HG03103 (cell line): ENCODE results near the gene BCL11A.

ENCODE experiments used
- ATAC-seq: cut with Tn5 transposase; IDR thresholded peaks from one replicate; pipeline ENCODE4 v1.9.1; 2021; ENCODE audit warnings: low read depth; ENCODE audit not compliant: unreplicated experiment

The BCL11A gene

GRCh38 chr2:60548311-60548710 is 5.1 kb downstream of the BCL11A start:
- ATAC-seq: no peak

- no peak for ATAC-seq
Observed at GRCh38 chr2:60547841-60548240, 5.6 kb downstream of the BCL11A start.

- no peak for ATAC-seq
Observed at GRCh38 chr2:60546756-60547420, 6.6 kb downstream of the BCL11A start.

- peak; percentile 34 for ATAC-seq
Observed at GRCh38 chr2:60544954-60545560, 8.4 kb downstream of the BCL11A start.

- no peak for ATAC-seq
Observed at GRCh38 chr2:60544062-60544461, 9.4 kb downstream of the BCL11A start.

GRCh38 chr2:60541056-60541651 is 12.3 kb downstream of the BCL11A start:
- no peak for ATAC-seq

- ATAC-seq: no peak
Observed at GRCh38 chr2:60540074-60540473, 13.4 kb downstream of the BCL11A start.

GRCh38 chr2:60539140-60539539 is 14.3 kb downstream of the BCL11A start:
- ATAC-seq: no peak

GRCh38 chr2:60538101-60538500 is 15.4 kb downstream of the BCL11A start:
- no peak for ATAC-seq

- ATAC-seq: no peak
Observed at GRCh38 chr2:60536746-60537145, 16.7 kb downstream of the BCL11A start.

- ATAC-seq: peak; percentile 62
Observed at GRCh38 chr2:60535685-60536312, 17.7 kb downstream of the BCL11A start.

GRCh38 chr2:60534892-60535684 is 18.4 kb downstream of the BCL11A start:
- ATAC-seq: no peak

- no peak for ATAC-seq
Observed at GRCh38 chr2:60534052-60534685, 19.3 kb downstream of the BCL11A start.

- no peak for ATAC-seq
Observed at GRCh38 chr2:60533101-60534051, 20.1 kb downstream of the BCL11A start.

GRCh38 chr2:60532421-60532820 is 21.0 kb downstream of the BCL11A start:
- ATAC-seq: no peak

- ATAC-seq: no peak
Observed at GRCh38 chr2:60531701-60532133, 21.7 kb downstream of the BCL11A start.

GRCh38 chr2:60530660-60531281 is 22.7 kb downstream of the BCL11A start:
- peak; percentile 58 for ATAC-seq

GRCh38 chr2:60529785-60530627 is 23.4 kb downstream of the BCL11A start:
- no peak for ATAC-seq
